ENCODE measurements around the gene MEN1. TPM values are rescaled to one million over a fixed set of nuclear protein-coding genes. Genes with fewer than 3 reads are reported as not detected.

Gene MEN1
- total and polyA plus RNA-seq, 9 of the 15 experiments (the other 6 are each of a cell fraction or from before 2014, with no cell fraction given) = 3.4 to 57.2 (median 19.3) TPM

- no peak for ATAC-seq
- H3K79me2 ChIP-seq (ENCODE audit: control insufficient read depth, insufficient read depth, low read length) = no peaks in the 10 kb centered on the region
- 57% methylated on average over 4 of the region's 4 CpGs for WGBS (ENCODE audit: insufficient coverage, low coverage, missing lambda C conversion rate)
- H3K4me2 ChIP-seq (ENCODE audit: insufficient read depth, low read length) = no peak overlapping the region
- no peaks in the 10 kb centered on the region for H3K9me3 ChIP-seq (replicated peaks; ENCODE audit: control insufficient read depth, insufficient read depth, low read depth, low read length)
- H3K4me3 ChIP-seq = no peak overlapping the region
- FAIRE-seq = no peak
- no peaks in the 10 kb centered on the region for H3K27me3 ChIP-seq (ENCODE audit: control insufficient read depth in 2 of 2, insufficient read depth in 2 of 2, low read length in 2 of 2)
- H3K4me1 ChIP-seq (replicated peaks in 1 of 2; ENCODE audit: control insufficient read depth in 2 of 2, insufficient read depth in 2 of 2, low read length in 2 of 2) = peaks cover 3 to 36% of the 10 kb centered on the region in 2 experiments; a peak in 4 of 5 replicates
- no peaks in the 10 kb centered on the region for H4K20me1 ChIP-seq (replicated peaks; ENCODE audit: control insufficient read depth, insufficient read depth, low read length)
- H3K36me3 ChIP-seq (ENCODE audit: control insufficient read depth, insufficient read depth, low read length) = no peaks in the 10 kb centered on the region
- no peak overlapping the region for H3K9ac ChIP-seq (ENCODE audit: insufficient read depth in 1 of 2, low read depth in 2 of 2, low read length in 2 of 2)
- H2AFZ ChIP-seq (ENCODE audit: low read depth, low read length) = no peak overlapping the region
- no peak for DNase-seq (ENCODE audit: extremely low read depth in 1 of 4, low spot score in 3 of 4)
- no peak for TF ChIP-seq ETV5 (CRISPR knock-in tag; IDR thresholded peaks at IDR 0.05; ENCODE audit: low read depth)
- 0 out of 2 replicates have a peak, but pooled peaks have one; percentile 28 for TF ChIP-seq BCOR (IDR thresholded peaks at IDR 0.05)
- peak in 1 of 2 experiments; percentile 29; a peak in 1 of 4 replicates for TF ChIP-seq KDM1A (IDR thresholded peaks at IDR 0.05)
- TF ChIP-seq POLR3G (IDR thresholded peaks at IDR 0.05; ENCODE audit: extremely low read depth, insufficient read length, insufficient replicate concordance) = no peak
- no peak for TF ChIP-seq BDP1 (IDR thresholded peaks at IDR 0.05; ENCODE audit: insufficient read depth, insufficient read length)
- TF ChIP-seq RCOR1 (IDR thresholded peaks at IDR 0.05; ENCODE audit: borderline replicate concordance in 1 of 2, low read depth in 2 of 2, low read length in 2 of 2) = 0 out of 4 replicates have a peak, but pooled peaks of 1 of the 2 experiments have one; percentile 20
- TF ChIP-seq SP2 (IDR thresholded peaks at IDR 0.05; ENCODE audit: extremely low read depth, low read depth, low read length, poor library complexity, severe bottlenecking) = no peak
- TF ChIP-seq SLC30A9 (CRISPR knock-in tag; IDR thresholded peaks at IDR 0.05) = no peak
- no peak for TF ChIP-seq ZNF280A (IDR thresholded peaks at IDR 0.05; ENCODE audit: low read depth, partially characterized antibody)
- no peak for TF ChIP-seq CHD7 (IDR thresholded peaks at IDR 0.05; ENCODE audit: low read depth, low read length)
- ChIA-PET CTCF (ENCODE audit: low intra/inter-chr PET ratio) (interaction anchor here (1.3 kb wide), 1 partner anchor 132 kb away, joined by 4 read pairs; the partner anchor contains the start of gene PPP2R5B), POLR2A (interaction anchor here (0.6 kb wide), 1 partner anchor 203 kb away, joined by 3 read pairs; no protein-coding TSS in a partner anchor)
- intact Hi-C loops (cut with micrococcal nuclease) (no loop called here), in situ Hi-C loops (cut with MboI) (no loop called here)
- H3K9me1 ChIP-seq (ENCODE audit: control insufficient read depth, insufficient read depth, low read length) = no peaks in the 10 kb centered on the region
- no peak overlapping the region for H3K27ac ChIP-seq (ENCODE audit: extremely low read depth, low read depth, low read length)
- no TSS peak for BruUV-seq (replicated peaks)
Observed at GRCh38 chr11:64792482-64792881, 17.9 kb downstream of the MEN1 start.
